Cardiac fibroblast (primary cell): Measurements from ENCODE around the gene GABARAPL2.

Experiments
- DNase-seq, 2 donors: peaks; one replicate each; pipeline versions ENCODE4 v3.0.0 to v3.0.0-alpha.2; 2010; ENCODE audit warnings: low read depth in 2 of 2
- H3K4me3 ChIP-seq, 2 donors: replicated peaks in 1 of 2; 1 replicate in 1 of 2; 2 replicates in 1 of 2; pipeline ENCODE4 v1.5.1; 2011; ENCODE audit warnings: low read depth in 2 of 2, low read length in 2 of 2, mild to moderate bottlenecking in 2 of 2, moderate library complexity in 1 of 2
- CTCF ChIP-seq: IDR thresholded peaks from one replicate; pipeline ENCODE4 v1.5.1; 2011; ENCODE audit warnings: low read depth, mild to moderate bottlenecking, low read length, inconsistent platforms

Gene GABARAPL2, protein sequence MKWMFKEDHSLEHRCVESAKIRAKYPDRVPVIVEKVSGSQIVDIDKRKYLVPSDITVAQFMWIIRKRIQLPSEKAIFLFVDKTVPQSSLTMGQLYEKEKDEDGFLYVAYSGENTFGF

GRCh38 chr16:75566040-75566757 lies at the start of gene GABARAPL2:
GABARAPL2 (plus strand) TSS chr16:75566379; CDS start chr16:75566487, 108 bp downstream.
- no peak for TF ChIP-seq CTCF
- peak within 1 kb of the TSS; percentile 94 to 95 for H3K4me3 ChIP-seq
- peak; percentile 77 to 80 for DNase-seq

GRCh38 chr16:75519175-75519574 lies 47.0 kb upstream of the GABARAPL2 start:
- H3K4me3 ChIP-seq, result no peak overlapping the region
- TF ChIP-seq CTCF, result no peak
- DNase-seq, result no peak

DNA sequence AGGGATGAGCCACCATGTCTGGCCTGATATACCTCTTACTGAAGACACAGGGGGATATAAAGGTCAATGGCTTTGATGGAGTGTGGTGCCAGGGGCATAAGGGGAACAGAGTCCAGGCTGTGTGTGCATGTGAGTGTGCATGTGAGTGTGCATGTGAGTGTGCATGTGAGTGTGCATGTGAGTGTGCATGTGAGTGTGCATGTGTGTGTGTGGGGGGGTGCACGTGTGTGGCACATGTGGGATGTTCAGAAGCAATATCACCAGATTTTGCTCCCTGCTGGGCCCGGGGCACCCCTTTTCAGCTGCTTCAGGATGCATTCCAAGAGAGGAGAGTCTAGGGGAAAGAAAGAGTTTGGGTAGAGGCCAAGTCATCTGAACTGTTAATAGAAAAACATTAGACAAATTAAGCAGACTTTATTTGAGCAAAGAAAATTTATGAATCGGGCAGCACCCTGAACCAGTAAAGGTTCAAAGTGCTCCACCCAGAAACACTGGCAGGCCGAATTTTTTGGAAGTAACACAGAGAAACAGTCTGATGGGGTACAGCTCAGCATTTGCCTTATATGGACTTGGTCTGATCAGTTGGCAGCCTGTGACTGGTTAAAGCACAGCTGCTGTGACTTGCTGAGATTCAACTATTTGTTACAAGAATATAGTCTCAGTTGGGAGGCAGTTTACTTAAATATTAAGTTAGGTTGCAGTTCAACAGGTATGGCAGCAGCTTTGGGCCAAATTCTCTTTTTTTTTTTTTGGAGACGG lies 40.0 kb upstream of the GABARAPL2 start:
- no peak for DNase-seq
- TF ChIP-seq CTCF, result no peak
- H3K4me3 ChIP-seq, result no peak overlapping the region

DNA sequence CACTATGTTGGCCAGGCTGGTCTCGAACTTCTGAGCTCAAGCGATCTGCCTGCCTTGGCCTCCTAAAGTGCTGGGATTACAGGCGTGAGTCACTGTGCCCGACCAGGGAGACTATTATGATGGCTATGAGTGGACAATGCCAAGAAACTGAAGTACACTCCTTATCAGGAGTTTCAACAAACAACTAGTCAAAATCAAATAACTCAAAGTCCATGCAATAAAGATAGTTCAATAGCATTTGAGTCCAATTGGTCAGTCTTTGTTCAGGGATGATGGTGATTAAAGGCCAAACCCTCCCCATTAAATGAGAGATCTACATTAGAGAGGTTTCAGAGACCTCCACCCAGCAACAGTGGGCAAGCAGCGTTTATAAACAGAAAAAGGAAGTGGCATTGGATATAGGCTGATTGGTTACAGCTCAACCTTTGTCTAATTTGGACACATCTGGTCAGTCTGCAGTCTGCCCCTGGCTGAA lies 38.3 kb upstream of the GABARAPL2 start:
- no peak for DNase-seq
- no peak overlapping the region for H3K4me3 ChIP-seq
- no peak for TF ChIP-seq CTCF

GRCh38 chr16:75529056-75529905 lies 36.9 kb upstream of the GABARAPL2 start:
- no peak for DNase-seq
- no peak for TF ChIP-seq CTCF

DNA sequence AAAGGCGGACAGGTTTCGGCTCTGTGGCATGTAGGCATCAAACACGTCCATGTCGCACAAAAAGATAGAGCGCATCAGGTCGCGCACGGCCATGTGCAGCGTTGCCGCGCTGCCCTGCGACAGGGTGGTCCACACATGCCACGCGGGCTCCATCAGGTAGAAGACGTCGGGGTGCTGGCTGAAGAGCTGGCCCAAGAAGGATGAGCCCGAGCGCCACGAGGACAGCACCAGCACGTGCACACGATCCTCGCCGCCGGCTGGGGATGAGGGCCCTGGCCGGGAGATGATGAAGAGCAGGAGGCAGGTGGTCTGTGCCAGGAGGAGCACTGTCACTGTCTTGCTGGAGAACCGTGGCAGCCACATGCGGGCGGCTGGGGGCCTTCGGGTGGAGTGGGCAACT lies 36.2 kb upstream of the GABARAPL2 start:
- no peak overlapping the region for H3K4me3 ChIP-seq
- no peak for DNase-seq
- TF ChIP-seq CTCF, result no peak

More at GRCh38 chr16:75529056-75529905, 36.9 kb upstream of the GABARAPL2 start:
- no peak overlapping the region for H3K4me3 ChIP-seq
